Measurements from ENCODE around the gene AGO3.

The AGO3 gene

DNA sequence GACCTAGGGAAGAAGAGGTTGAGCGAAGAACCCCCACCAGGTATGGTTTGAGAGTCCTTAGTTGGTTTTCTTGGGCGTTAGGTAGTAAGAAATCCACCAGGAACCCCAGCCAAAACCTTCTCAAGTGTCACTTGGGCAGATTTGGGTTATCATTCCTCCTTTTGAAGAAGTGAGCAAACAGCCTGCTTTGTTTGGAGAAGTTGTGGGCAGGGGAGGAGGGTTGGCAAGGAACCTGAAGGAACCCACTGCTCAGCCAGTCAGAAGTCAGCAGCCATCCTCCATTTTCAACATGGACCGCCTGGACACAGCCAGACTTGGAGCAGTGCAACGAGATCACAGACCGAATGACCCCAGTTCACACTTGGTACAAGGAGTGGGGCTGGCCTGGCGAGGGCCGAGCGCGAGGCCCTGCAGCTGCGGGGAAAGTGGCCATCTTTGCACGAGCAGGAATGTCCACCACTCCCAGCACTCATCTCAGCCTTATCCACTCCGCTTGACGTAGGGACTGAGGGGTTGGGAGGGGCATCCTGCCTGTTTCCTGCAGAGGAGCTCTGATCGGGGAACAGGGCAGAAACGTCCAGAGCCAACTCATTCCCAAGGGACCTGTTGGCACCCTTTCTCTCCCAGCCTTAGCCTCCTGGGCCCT lies 165.0 kb downstream of the AGO3 start:
- Histone ChIP-seq H3K27me3 (no peaks in the 10 kb centered on the region), H3K4me1 (peaks cover 12% of the 10 kb centered on the region), H3K9me3 (no peaks in the 10 kb centered on the region), H3K36me3 (peaks cover 16% of the 10 kb centered on the region), H3K4me3 (ENCODE audit: low read depth, low read length) (no peak overlapping the region)
- no peak for DNase-seq
- TF ChIP-seq, protein P1, sequence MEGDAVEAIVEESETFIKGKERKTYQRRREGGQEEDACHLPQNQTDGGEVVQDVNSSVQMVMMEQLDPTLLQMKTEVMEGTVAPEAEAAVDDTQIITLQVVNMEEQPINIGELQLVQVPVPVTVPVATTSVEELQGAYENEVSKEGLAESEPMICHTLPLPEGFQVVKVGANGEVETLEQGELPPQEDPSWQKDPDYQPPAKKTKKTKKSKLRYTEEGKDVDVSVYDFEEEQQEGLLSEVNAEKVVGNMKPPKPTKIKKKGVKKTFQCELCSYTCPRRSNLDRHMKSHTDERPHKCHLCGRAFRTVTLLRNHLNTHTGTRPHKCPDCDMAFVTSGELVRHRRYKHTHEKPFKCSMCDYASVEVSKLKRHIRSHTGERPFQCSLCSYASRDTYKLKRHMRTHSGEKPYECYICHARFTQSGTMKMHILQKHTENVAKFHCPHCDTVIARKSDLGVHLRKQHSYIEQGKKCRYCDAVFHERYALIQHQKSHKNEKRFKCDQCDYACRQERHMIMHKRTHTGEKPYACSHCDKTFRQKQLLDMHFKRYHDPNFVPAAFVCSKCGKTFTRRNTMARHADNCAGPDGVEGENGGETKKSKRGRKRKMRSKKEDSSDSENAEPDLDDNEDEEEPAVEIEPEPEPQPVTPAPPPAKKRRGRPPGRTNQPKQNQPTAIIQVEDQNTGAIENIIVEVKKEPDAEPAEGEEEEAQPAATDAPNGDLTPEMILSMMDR (IDR thresholded peaks at IDR 0.05; ENCODE audit: low read depth, low read length): no peak

DNA sequence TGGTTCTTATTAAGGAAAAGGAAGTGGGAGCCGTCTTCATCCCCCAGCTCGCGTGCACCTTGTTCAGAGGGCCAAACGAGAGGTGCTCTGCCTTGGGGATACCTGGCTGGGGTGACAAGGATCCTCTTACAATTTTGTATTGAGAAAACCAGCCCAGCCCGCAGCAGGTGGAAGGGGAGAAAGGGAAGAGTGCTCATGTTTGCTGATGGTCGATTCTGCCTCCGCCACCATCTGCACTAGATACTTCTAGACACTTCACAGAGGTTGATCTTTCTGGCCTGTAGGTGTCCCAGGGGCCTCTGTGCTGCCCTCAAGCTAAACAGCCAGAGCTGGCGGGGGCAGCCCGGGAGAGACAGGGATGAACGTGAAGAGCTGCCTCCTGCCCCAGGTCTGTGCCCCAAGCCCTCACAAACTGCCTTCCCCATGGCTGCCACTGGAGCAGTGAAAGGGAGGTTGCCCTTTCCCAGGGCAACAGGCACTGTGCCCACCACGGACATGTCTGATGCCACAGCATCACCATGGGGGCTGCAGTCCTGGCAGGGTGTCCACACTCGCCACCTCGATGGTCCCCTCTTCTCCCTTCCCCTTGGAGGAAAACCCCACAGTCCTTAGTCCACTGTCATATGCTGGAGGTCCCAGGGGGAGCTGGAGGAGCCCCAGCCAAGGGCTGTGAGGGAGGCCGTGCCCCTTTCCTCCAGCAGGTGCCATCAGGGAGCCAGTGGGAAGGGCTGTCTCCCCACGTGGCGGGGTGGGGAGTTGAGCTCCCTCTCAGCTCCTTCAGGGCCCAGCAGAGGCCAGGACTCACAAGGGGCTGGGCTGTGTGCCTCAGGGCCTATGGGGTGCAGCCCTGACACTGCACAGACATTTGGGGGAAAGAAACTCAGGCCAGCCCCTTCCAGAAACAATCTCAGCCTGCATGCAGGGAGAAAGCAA lies 165.9 kb downstream of the AGO3 start:
- Histone ChIP-seq H3K4me3 (ENCODE audit: low read depth, low read length) (no peak overlapping the region), H3K36me3 (peaks cover 16% of the 10 kb centered on the region), H3K4me1 (peaks cover 12% of the 10 kb centered on the region), H3K9me3 (no peaks in the 10 kb centered on the region), H3K27me3 (no peaks in the 10 kb centered on the region)
- TF ChIP-seq, protein P1 (IDR thresholded peaks at IDR 0.05; ENCODE audit: low read depth, low read length): peak; percentile 41
- DNase-seq: peak; percentile 52

DNA sequence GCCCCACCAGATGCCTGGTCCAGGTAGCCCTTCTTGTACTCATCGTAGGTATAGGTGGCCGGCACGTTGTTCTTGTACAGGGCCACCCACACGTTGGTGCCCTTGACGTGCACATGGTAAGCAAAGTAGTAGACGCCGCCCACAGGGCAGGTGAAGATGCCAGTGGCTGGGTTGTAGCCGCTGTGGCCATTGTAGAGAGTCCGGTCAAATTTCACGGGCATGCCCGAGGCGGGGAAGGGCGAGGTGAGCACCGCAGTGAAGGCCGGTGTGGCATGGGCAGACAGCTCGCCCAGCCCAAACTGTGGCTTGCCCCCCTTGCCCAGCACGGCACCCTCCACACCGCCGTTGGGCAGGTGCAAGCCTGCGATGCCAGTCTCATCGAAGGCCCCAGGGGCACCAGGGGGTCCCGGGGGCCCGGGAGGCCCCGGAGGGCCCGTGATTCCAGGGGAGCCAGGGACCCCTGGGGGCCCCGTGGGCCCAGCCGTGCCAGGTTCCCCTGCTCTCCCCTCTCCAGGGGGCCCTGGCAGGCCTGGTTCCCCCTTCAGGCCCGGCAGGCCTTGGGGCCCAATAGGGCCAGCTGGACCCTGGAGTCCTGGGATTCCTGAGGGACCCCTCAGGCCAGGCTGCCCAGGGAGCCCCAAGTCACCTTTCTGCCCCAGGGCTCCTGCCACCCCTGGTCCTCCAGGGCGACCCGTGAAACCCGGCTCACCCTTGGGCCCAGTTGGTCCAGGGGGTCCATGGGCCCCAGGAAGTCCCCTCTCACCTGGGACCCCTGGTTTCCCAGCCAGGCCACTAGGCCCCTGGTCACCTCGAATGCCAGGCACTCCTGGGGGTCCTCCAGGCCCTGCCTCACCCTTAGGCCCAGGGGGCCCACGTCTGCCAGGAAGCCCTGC lies 167.0 kb downstream of the AGO3 start:
- Histone ChIP-seq H3K4me1 (peaks cover 12% of the 10 kb centered on the region), H3K36me3 (peaks cover 15% of the 10 kb centered on the region), H3K9me3 (no peaks in the 10 kb centered on the region), H3K4me3 (ENCODE audit: low read depth, low read length) (no peak overlapping the region), H3K27me3 (no peaks in the 10 kb centered on the region)
- no peak for DNase-seq
- TF ChIP-seq, protein P1 (IDR thresholded peaks at IDR 0.05; ENCODE audit: low read depth, low read length): no peak

DNA sequence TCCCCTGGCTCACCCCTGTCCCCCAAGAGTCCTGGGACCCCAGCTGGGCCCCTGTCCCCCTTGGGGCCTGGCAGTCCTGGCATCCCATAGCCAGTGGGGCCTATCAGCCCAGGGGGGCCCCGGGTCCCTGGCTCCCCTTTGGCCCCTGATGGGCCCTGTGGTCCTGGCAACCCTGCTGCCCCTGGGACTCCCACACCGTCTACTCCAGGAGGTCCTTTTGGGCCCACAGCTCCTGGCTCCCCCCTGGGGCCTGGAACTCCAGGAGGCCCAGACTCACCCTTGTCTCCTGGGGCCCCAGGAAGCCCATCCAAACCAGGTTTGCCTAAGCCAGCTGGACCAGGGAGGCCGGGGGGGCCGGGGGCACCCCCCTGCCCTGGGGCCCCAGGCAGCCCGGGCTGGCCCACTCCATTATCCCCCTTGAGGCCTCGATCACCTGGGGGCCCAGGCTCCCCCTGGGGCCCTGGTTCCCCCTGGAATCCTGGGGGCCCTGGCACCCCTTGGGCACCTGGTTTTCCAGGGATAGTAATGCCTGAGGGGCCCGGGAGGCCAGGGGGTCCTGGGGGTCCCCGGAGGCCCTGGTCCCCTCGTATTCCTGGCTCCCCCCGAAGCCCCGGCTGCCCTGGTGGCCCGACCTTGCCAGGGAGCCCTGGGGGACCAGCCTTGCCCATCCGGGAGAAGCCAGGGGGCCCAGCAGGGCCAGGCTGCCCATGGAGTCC lies 167.9 kb downstream of the AGO3 start:
- H3K36me3 ChIP-seq: peaks cover 6% of the 10 kb centered on the region
- H3K4me3 ChIP-seq (ENCODE audit: low read depth, low read length): no peak overlapping the region
- H3K27me3 ChIP-seq: no peaks in the 10 kb centered on the region
- peaks cover 7% of the 10 kb centered on the region for H3K4me1 ChIP-seq
- DNase-seq: no peak
- TF ChIP-seq, protein P1 (IDR thresholded peaks at IDR 0.05; ENCODE audit: low read depth, low read length): no peak
- H3K9me3 ChIP-seq: no peaks in the 10 kb centered on the region

DNA sequence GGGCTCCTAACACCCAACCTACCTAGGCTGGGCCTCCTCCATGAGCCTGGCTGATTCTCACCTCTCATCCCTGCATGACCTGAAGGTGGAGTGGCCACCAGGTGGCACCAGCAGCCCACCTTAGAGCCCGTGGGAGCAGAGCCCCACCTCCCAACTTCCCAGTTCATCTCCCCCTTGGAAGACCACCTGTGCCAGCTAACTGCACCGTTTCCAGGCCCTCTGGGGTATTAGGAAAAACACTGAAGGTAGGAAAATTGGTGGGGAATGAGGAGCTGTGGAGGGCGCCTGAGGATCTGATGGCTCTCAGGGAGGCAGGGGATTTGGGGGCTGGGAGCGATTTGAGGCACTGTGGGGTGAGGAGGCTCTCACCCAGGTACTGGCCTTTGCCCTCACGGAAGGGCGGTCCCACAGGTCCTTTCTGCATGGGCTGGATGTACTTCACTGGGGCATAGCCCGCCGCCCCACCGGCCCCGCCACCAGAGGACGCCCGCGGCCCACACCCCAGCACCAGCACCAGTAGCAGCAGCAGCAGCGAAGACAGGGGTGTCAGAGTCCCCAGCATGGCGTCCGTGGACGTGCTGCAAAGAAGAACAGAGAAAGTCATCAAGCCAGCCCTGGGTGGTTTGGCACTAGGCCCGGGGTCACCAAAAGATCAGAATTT lies 168.9 kb downstream of the AGO3 start:
- no peaks in the 10 kb centered on the region for H3K4me1 ChIP-seq
- TF ChIP-seq, protein P1 (IDR thresholded peaks at IDR 0.05; ENCODE audit: low read depth, low read length): peak; percentile 76
- DNase-seq: peak; percentile 81
- no peaks in the 10 kb centered on the region for H3K9me3 ChIP-seq
- no peaks in the 10 kb centered on the region for H3K36me3 ChIP-seq
- H3K4me3 ChIP-seq (ENCODE audit: low read depth, low read length): no peak overlapping the region
- H3K27me3 ChIP-seq: no peaks in the 10 kb centered on the region
